OCI-LY7 (cell line): ENCODE data around the gene TMEM259. TPM values are rescaled to one million over a fixed set of nuclear protein-coding genes. Genes with fewer than 3 reads are reported as not detected.

Source experiments
- BruUV-seq: library from RNA; stranded (reverse); fragments of 400-500 nt; replicated peaks from 2 replicates; lab custom pipeline; 2021; lab: Mats Ljungman, UMichigan
- CTCF ChIA-PET: fragments of 300-600 bp; sonication (Branson Sonifier 250); formaldehyde crosslinking; loops from one replicate; lab custom pipeline; 2022; ENCODE audit warnings: antibody characterized with exemption; ENCODE audit not compliant: unreplicated experiment; lab: Charles Lee
- POLR2A ChIA-PET: fragments of 300-600 bp; sonication (Branson Sonifier 250); formaldehyde crosslinking; loops from one replicate; lab custom pipeline; 2022; ENCODE audit warnings: antibody characterized with exemption; lab: Charles Lee
- DNase-seq: peaks from one replicate; pipeline ENCODE4 v3.0.0-alpha.2; 2015; ENCODE audit warnings: low spot score
- H2AFZ ChIP-seq: fragments of 200-600 bp; sonication (generic), shearing (Covaris generic); 2 replicates; pipeline ENCODE4 v1.6.1; 2014; ENCODE audit warnings: mild to moderate bottlenecking, antibody characterized with exemption, low read length, moderate library complexity
- H3K27ac ChIP-seq: fragments of 200-600 bp; sonication (generic); 2 replicates; pipeline ENCODE4 v1.5.1; 2014; ENCODE audit warnings: mixed run types, low read depth, mild to moderate bottlenecking, moderate library complexity, low read length, inconsistent platforms; ENCODE audit not compliant: poor library complexity, severe bottlenecking
- H3K36me3 ChIP-seq: fragments of 200-600 bp; sonication (generic); 2 replicates; pipeline ENCODE4 v1.6.1; 2014; ENCODE audit warnings: mild to moderate bottlenecking, antibody characterized with exemption, low read length, moderate library complexity, mixed read lengths; ENCODE audit not compliant: insufficient read depth
- H3K4me1 ChIP-seq: fragments of 200-600 bp; sonication (generic); 2 replicates; pipeline ENCODE4 v1.5.1; 2014; ENCODE audit warnings: mild to moderate bottlenecking, low read length; ENCODE audit not compliant: insufficient read depth, poor library complexity, severe bottlenecking
- H3K4me2 ChIP-seq: fragments of 200-600 bp; sonication (generic); 2 replicates; pipeline ENCODE4 v1.6.1; 2014; ENCODE audit warnings: mild to moderate bottlenecking, low read length
- H3K4me3 ChIP-seq: fragments of 200-600 bp; sonication (generic); 2 replicates; pipeline ENCODE4 v1.5.1; 2014; ENCODE audit warnings: mild to moderate bottlenecking, low read depth, low read length; ENCODE audit not compliant: poor library complexity, severe bottlenecking
- H3K79me2 ChIP-seq: fragments of 200-600 bp; sonication (generic); 2 replicates; pipeline ENCODE4 v1.6.1; 2016; ENCODE audit warnings: low read depth, mild to moderate bottlenecking, low read length, moderate library complexity, mixed read lengths; ENCODE audit not compliant: insufficient read depth
- H3K9me2 ChIP-seq: fragments of 200-600 bp; sonication (generic); 2 replicates; pipeline ENCODE4 v1.6.1; 2016; ENCODE audit warnings: mild to moderate bottlenecking, low read length, mixed read lengths; ENCODE audit not compliant: insufficient read depth
- H3K9me3 ChIP-seq: fragments of 200-600 bp; sonication (generic); 2 replicates; pipeline ENCODE4 v1.6.1; 2014; ENCODE audit warnings: mild to moderate bottlenecking, mixed run types, low read length, mixed read lengths
- H4K20me1 ChIP-seq: fragments of 200-600 bp; sonication (generic); 2 replicates; pipeline ENCODE4 v1.6.1; 2014; ENCODE audit warnings: mild to moderate bottlenecking, antibody characterized with exemption, low read length, moderate library complexity, mixed read lengths; ENCODE audit not compliant: insufficient read depth
- EZH2phosphoT487 ChIP-seq: fragments of 200-600 bp; sonication (generic); IDR thresholded peaks from 2 replicates; pipeline ENCODE4 v1.6.1; 2018; ENCODE audit warnings: low read depth, borderline replicate concordance, mild to moderate bottlenecking, mixed run types, antibody characterized with exemption, low read length, moderate library complexity, mixed read lengths
- intact Hi-C: fragments of 100-400 bp; cut with micrococcal nuclease; formaldehyde crosslinking; loops from one replicate; pipeline ENCODE4 v1.10.0; 2022; ENCODE audit not compliant: unreplicated experiment
- total RNA-seq, 2 experiments: library from RNA; depleted of rRNA in 1 of 2; stranded (reverse); fragments of >200 nt in 1 of 2; shearing (Covaris generic) in 1 of 2; gene quantifications; 2 replicates each; pipeline ENCODE4 v1.2.3, GENCODE V29; 2014 to 2022
- TF ChIP-seq, protein P1 (sequence below): fragments of 200-600 bp; sonication (generic); conservative IDR thresholded peaks from 2 replicates; pipeline ENCODE4 v1.5.1; 2014; ENCODE audit warnings: mild to moderate bottlenecking, antibody characterized with exemption, low read length, moderate library complexity, mixed read lengths

TMEM259 gene
- total RNA-seq, 2 experiments from 2014 or later, result 169 to 195 TPM

DNA sequence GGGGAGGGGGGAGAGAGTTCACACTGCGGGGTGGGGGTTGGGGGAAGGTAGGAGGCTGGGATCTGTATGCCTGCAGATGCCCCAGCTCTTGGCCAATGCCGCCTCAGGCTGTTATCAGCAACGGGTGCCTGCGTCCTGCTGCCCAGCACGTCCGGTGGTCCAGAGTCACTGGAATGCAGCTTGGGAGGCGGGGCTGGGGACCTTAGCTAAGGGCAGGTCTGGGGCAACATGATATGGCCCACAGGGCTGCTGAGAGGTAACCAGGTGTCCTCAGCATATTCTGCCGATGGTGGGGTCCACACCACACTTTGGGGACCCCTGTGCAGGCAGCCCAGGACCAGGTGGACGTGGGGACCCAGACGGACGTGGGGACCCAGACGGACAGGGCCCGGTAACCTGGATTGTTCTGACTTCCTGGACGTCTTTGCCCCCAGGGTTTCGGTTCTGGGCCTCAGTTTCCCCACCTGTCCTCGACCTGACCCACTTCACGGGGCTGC is 45.4 kb upstream of the TMEM259 start:
- no peaks in the 10 kb centered on the region for H4K20me1 ChIP-seq
- H3K9me2 ChIP-seq, result no peaks in the 10 kb centered on the region
- DNase-seq, result no peak
- H2AFZ ChIP-seq, result no peak overlapping the region; the same call in 1 of the 2 replicates
- ChIA-PET POLR2A (interaction anchor here (1.6 to 1.8 kb wide), 3 partner anchors 10 to 39 kb away, joined by 5 to 16 read pairs (median 6); partner anchors contain the start of gene CNN2), CTCF (interaction anchor here (0.7 kb wide), 1 partner anchor 34 kb away, joined by 3 read pairs; no protein-coding TSS in a partner anchor)
- peaks cover 58% of the 10 kb centered on the region for H3K4me1 ChIP-seq
- no TSS peak for BruUV-seq
- TF ChIP-seq, protein P1, sequence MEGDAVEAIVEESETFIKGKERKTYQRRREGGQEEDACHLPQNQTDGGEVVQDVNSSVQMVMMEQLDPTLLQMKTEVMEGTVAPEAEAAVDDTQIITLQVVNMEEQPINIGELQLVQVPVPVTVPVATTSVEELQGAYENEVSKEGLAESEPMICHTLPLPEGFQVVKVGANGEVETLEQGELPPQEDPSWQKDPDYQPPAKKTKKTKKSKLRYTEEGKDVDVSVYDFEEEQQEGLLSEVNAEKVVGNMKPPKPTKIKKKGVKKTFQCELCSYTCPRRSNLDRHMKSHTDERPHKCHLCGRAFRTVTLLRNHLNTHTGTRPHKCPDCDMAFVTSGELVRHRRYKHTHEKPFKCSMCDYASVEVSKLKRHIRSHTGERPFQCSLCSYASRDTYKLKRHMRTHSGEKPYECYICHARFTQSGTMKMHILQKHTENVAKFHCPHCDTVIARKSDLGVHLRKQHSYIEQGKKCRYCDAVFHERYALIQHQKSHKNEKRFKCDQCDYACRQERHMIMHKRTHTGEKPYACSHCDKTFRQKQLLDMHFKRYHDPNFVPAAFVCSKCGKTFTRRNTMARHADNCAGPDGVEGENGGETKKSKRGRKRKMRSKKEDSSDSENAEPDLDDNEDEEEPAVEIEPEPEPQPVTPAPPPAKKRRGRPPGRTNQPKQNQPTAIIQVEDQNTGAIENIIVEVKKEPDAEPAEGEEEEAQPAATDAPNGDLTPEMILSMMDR, result no peak
- TF ChIP-seq EZH2phosphoT487, result no peak
- peak overlapping the region; percentile 91 for H3K27ac ChIP-seq
- H3K4me3 ChIP-seq, result peak overlapping the region; percentile 95
- H3K36me3 ChIP-seq, result peaks cover 24% of the 10 kb centered on the region
- peak overlapping the region; percentile 99 for H3K4me2 ChIP-seq
- intact Hi-C loops, result loop anchor here (5.0 kb wide), 1 partner anchor 36 kb away; the partner anchor contains the start of gene GPX4
- peaks cover 32% of the 10 kb centered on the region for H3K79me2 ChIP-seq
- no peaks in the 10 kb centered on the region for H3K9me3 ChIP-seq

DNA sequence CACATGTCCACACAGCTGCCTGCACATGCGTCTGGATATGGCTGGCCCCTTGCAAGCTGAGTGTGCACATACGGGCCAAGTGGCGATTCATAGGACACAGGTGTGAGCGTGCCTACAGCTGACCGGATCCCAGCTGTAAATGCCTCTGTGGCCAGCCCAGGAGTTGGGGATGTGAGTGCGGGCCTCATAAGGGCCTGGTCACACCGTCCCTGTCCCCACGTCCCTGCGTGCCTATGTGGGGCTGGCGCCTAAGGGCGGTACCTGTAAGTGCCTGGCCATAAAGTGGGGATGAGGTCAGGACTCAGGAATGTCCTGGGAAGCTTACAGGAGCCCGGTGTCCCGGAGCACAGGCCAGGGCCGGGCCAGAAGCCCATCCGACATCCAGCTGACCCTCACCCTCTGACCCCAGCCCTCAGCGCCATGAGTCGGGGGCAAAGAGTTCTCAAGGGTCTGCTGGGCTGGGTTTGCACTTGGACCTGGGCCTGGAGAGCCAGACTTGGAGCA is 44.7 kb upstream of the TMEM259 start:
- Histone ChIP-seq H3K9me3 (no peaks in the 10 kb centered on the region), H3K9me2 (no peaks in the 10 kb centered on the region), H3K4me2 (peak overlapping the region; percentile 99), H3K4me3 (no peak overlapping the region), H3K79me2 (peaks cover 29% of the 10 kb centered on the region), H3K36me3 (peaks cover 20% of the 10 kb centered on the region), H3K4me1 (peaks cover 58% of the 10 kb centered on the region), H2AFZ (no peak overlapping the region), H3K27ac (peak overlapping the region; percentile 25), H4K20me1 (no peaks in the 10 kb centered on the region)
- TF ChIP-seq, protein P1, result no peak
- no peak for TF ChIP-seq EZH2phosphoT487
- BruUV-seq, result no TSS peak
- no peak for DNase-seq
- ChIA-PET CTCF (interaction anchor here (0.7 kb wide), 1 partner anchor 34 kb away, joined by 3 read pairs; no protein-coding TSS in a partner anchor), POLR2A (no interaction called here)
- intact Hi-C loops, result loop anchor here (5.0 kb wide), 1 partner anchor 37 kb away; the partner anchor contains the start of gene GPX4
